Activated naive CD8-positive, alpha-beta T cell treated with anti-CD3 and anti-CD28 coated beads, Interleukin-2, amount 10 ng/mL, durations not matched to agents 7 days and 5 days (primary cell): Measurements from ENCODE around the gene FAIM2. TPM values are rescaled to one million over a fixed set of nuclear protein-coding genes. Genes with fewer than 3 reads are reported as not detected.
"Not testable (repeated sequence)": the region's sequence is repeated elsewhere in the genome, so short reads cannot be mapped to it uniquely, and the experiment has no call there.

Experiments
- ATAC-seq: fragments of 150-1000 bp; cut with Tn5 transposase; one replicate; pipeline ENCODE4 v1.10.0; 2021; ENCODE audit warnings: low read depth, moderate library complexity
- POLR2A ChIA-PET: fragments of 350-600 bp; sonication (Branson Sonifier 250); formaldehyde crosslinking; loops from one replicate; lab custom pipeline; 2021; ENCODE audit warnings: antibody characterized with exemption; lab: Charles Lee
- DNase-seq: peaks from one replicate; pipeline ENCODE4 v3.0.0; 2021
- H3K27ac Mint-ChIP-seq: one replicate; pipeline ENCODE4 v1.8.0; 2022; ENCODE audit warnings: mild to moderate bottlenecking, mixed read lengths
- H3K27me3 Mint-ChIP-seq: one replicate; pipeline ENCODE4 v1.8.0; 2022; ENCODE audit warnings: mild to moderate bottlenecking, moderate library complexity, mixed read lengths
- H3K36me3 Mint-ChIP-seq: one replicate; pipeline ENCODE4 v1.8.0; 2021; ENCODE audit warnings: mild to moderate bottlenecking, mixed read lengths
- H3K4me1 Mint-ChIP-seq: one replicate; pipeline ENCODE4 v1.8.0; 2021; ENCODE audit warnings: mixed read lengths
- H3K4me3 Mint-ChIP-seq: one replicate; pipeline ENCODE4 v1.8.0; 2022; ENCODE audit warnings: mild to moderate bottlenecking, moderate library complexity, mixed read lengths
- H3K9me3 Mint-ChIP-seq: one replicate; pipeline ENCODE4 v1.8.0; 2021; ENCODE audit warnings: mixed read lengths
- total RNA-seq, 2 experiments: library from RNA; stranded (reverse); gene quantifications; one replicate each; pipeline ENCODE4 v1.2.3, GENCODE V29; 2021

Gene FAIM2
- total RNA-seq, 2 experiments from 2014 or later: 0.22 TPM; not detected in 1

- ATAC-seq, POLR2A ChIA-PET, H3K4me1 Mint-ChIP-seq, DNase-seq, H3K9me3 Mint-ChIP-seq, H3K27ac Mint-ChIP-seq, H3K4me3 Mint-ChIP-seq, H3K36me3 Mint-ChIP-seq: not testable (repeated sequence)
- H3K27me3 Mint-ChIP-seq: peaks cover 24% of the 10 kb centered on the region
Observed at GRCh38 chr12:49855890-49856289, 47.8 kb downstream of the FAIM2 start.

- Mint-ChIP-seq H3K27me3 (peaks cover 29% of the 10 kb centered on the region), H3K4me1 (peaks cover 5% of the 10 kb centered on the region), H3K27ac (no peak overlapping the region), H3K9me3 (no peaks in the 10 kb centered on the region), H3K36me3 (no peaks in the 10 kb centered on the region), H3K4me3 (no peak overlapping the region)
- no peak for DNase-seq
- no peak for ATAC-seq
- POLR2A ChIA-PET: no interaction called here
Observed at GRCh38 chr12:49854976-49855375, 48.7 kb downstream of the FAIM2 start.

- DNase-seq: no peak
- POLR2A ChIA-PET: no interaction called here
- no peak overlapping the region for H3K27ac Mint-ChIP-seq
Observed at GRCh38 chr12:49853671-49854070, 50.0 kb downstream of the FAIM2 start.

GRCh38 chr12:49847161-49847560 lies 56.5 kb downstream of the FAIM2 start:
- Mint-ChIP-seq H3K27ac (peak overlapping the region; percentile 76), H3K9me3 (peaks cover 1% of the 10 kb centered on the region), H3K36me3 (peaks cover 8% of the 10 kb centered on the region), H3K4me1 (peaks cover 18% of the 10 kb centered on the region), H3K4me3 (peak overlapping the region; percentile 45), H3K27me3 (peaks cover 24% of the 10 kb centered on the region)
- DNase-seq (no peak), ATAC-seq (peak; percentile 14)
- POLR2A ChIA-PET: interaction anchor here (0.5 to 1.2 kb wide), 5 partner anchors 18 to 716 kb away, joined by 3 to 7 read pairs (median 4); partner anchors contain the start of genes NCKAP5L, TMBIM6 and TUBA1B

More at GRCh38 chr12:49853671-49854070, 50.0 kb downstream of the FAIM2 start:
- H3K36me3 Mint-ChIP-seq: peaks cover 2% of the 10 kb centered on the region
- peaks cover 5% of the 10 kb centered on the region for H3K4me1 Mint-ChIP-seq
- no peaks in the 10 kb centered on the region for H3K9me3 Mint-ChIP-seq
- no peak overlapping the region for H3K4me3 Mint-ChIP-seq
- ATAC-seq: no peak
- H3K27me3 Mint-ChIP-seq: peaks cover 37% of the 10 kb centered on the region

- H3K27me3 Mint-ChIP-seq: peaks cover 21% of the 10 kb centered on the region
- H3K4me1 Mint-ChIP-seq: peaks cover 25% of the 10 kb centered on the region
- H3K9me3 Mint-ChIP-seq: peaks cover 1% of the 10 kb centered on the region
- no peak overlapping the region for H3K27ac Mint-ChIP-seq
- DNase-seq (no peak), ATAC-seq (no peak)
- peaks cover 8% of the 10 kb centered on the region for H3K36me3 Mint-ChIP-seq
- no peak overlapping the region for H3K4me3 Mint-ChIP-seq
- POLR2A ChIA-PET: no interaction called here
Observed at GRCh38 chr12:49846032-49846431, 57.7 kb downstream of the FAIM2 start.

GRCh38 chr12:49843876-49844437 lies 59.7 kb downstream of the FAIM2 start:
- H3K9me3 Mint-ChIP-seq: peaks cover 1% of the 10 kb centered on the region
- POLR2A ChIA-PET: interaction anchor here (1.3 to 2.1 kb wide), 3 partner anchors 15 to 103 kb away, joined by 3 to 20 read pairs (median 4); partner anchors contain the start of gene TMBIM6
- no peak overlapping the region for H3K27ac Mint-ChIP-seq
- no peak for DNase-seq
- ATAC-seq: no peak
- peaks cover 28% of the 10 kb centered on the region for H3K4me1 Mint-ChIP-seq
- H3K27me3 Mint-ChIP-seq: peaks cover 10% of the 10 kb centered on the region
- no peak overlapping the region for H3K4me3 Mint-ChIP-seq
- H3K36me3 Mint-ChIP-seq: peaks cover 8% of the 10 kb centered on the region

- ATAC-seq: no peak
- no peak for DNase-seq
- H3K4me1 Mint-ChIP-seq: peaks cover 29% of the 10 kb centered on the region
Observed at GRCh38 chr12:49843411-49843810, 60.3 kb downstream of the FAIM2 start.

GRCh38 chr12:49842519-49843352 lies 61.0 kb downstream of the FAIM2 start, which contains the start of gene BCDIN3D:
Gene BCDIN3D, minus strand, starts transcription at chr12:49843106. Its CDS starts 19 bp downstream, at chr12:49843087.
- Mint-ChIP-seq H3K4me1 (peaks cover 32% of the 10 kb centered on the region), H3K9me3 (peaks cover 1% of the 10 kb centered on the region), H3K27me3 (peaks cover 2% of the 10 kb centered on the region), H3K27ac (peak within 1 kb of the TSS; percentile 96), H3K4me3 (peak within 1 kb of the TSS; percentile 92), H3K36me3 (peaks cover 11% of the 10 kb centered on the region)
- POLR2A ChIA-PET: interaction anchor here (0.6 to 2.1 kb wide), 11 partner anchors 14 to 475 kb away, joined by 3 to 20 read pairs (median 3); partner anchors contain the start of genes NCKAP5L, SPATS2 and TMBIM6
- peak; percentile 94 for ATAC-seq
- DNase-seq: peak; percentile 89

More at GRCh38 chr12:49843411-49843810, 60.3 kb downstream of the FAIM2 start:
- peak overlapping the region; percentile 96 for H3K27ac Mint-ChIP-seq
- peak overlapping the region; percentile 92 for H3K4me3 Mint-ChIP-seq
- POLR2A ChIA-PET: interaction anchor here (0.6 to 2.1 kb wide), 11 partner anchors 14 to 476 kb away, joined by 3 to 20 read pairs (median 3); partner anchors contain the start of genes NCKAP5L, SPATS2 and TMBIM6
- peaks cover 4% of the 10 kb centered on the region for H3K27me3 Mint-ChIP-seq
- peaks cover 1% of the 10 kb centered on the region for H3K9me3 Mint-ChIP-seq
- H3K36me3 Mint-ChIP-seq: peaks cover 6% of the 10 kb centered on the region

- no peak for ATAC-seq
- peaks cover 24% of the 10 kb centered on the region for H3K4me1 Mint-ChIP-seq
- H3K27me3 Mint-ChIP-seq: no peaks in the 10 kb centered on the region
- no peak overlapping the region for H3K4me3 Mint-ChIP-seq
- H3K27ac Mint-ChIP-seq: no peak overlapping the region
- no peak for DNase-seq
- peaks cover 6% of the 10 kb centered on the region for H3K36me3 Mint-ChIP-seq
- no peaks in the 10 kb centered on the region for H3K9me3 Mint-ChIP-seq
- POLR2A ChIA-PET: interaction anchor here (0.6 to 2.0 kb wide), 5 partner anchors 11 to 97 kb away, joined by 4 to 8 read pairs (median 5); partner anchors contain the start of gene NCKAP5L
Observed at GRCh38 chr12:49838973-49839633, 64.6 kb downstream of the FAIM2 start.

- Mint-ChIP-seq H3K9me3 (no peaks in the 10 kb centered on the region), H3K4me3 (no peak overlapping the region), H3K4me1 (peaks cover 13% of the 10 kb centered on the region), H3K27ac (no peak overlapping the region), H3K36me3 (peaks cover under 1% of the 10 kb centered on the region), H3K27me3 (no peaks in the 10 kb centered on the region)
- no peak for ATAC-seq
- POLR2A ChIA-PET: interaction anchor here (1.4 kb wide), 1 partner anchor 92 kb away, joined by 3 read pairs; the partner anchor contains the start of gene TMBIM6
- DNase-seq: no peak
Observed at GRCh38 chr12:49832836-49833421, 70.8 kb downstream of the FAIM2 start.

- H3K27ac Mint-ChIP-seq: no peak overlapping the region
- POLR2A ChIA-PET: interaction anchor here (0.6 to 1.4 kb wide), 2 partner anchors 11 to 90 kb away, joined by 3 to 5 read pairs; partner anchors contain the start of gene TMBIM6
- DNase-seq (no peak), ATAC-seq (no peak)
- H3K4me1 Mint-ChIP-seq: peaks cover 15% of the 10 kb centered on the region
- no peaks in the 10 kb centered on the region for H3K27me3 Mint-ChIP-seq
- H3K36me3 Mint-ChIP-seq: no peaks in the 10 kb centered on the region
- H3K9me3 Mint-ChIP-seq: no peaks in the 10 kb centered on the region
- no peak overlapping the region for H3K4me3 Mint-ChIP-seq
Observed at GRCh38 chr12:49831717-49832116, 72.0 kb downstream of the FAIM2 start.
